Upper lobe of left lung (tissue), 6 donors: ENCODE results near the gene DDX59. TPM values are rescaled to one million over a fixed set of nuclear protein-coding genes. Genes with fewer than 3 reads are reported as not detected.

Experiments
- ATAC-seq, 2 donors: fragments of 200-7000 bp; cut with Tn5 transposase; one replicate each; pipeline ENCODE4 v1.9.1; 2022; ENCODE audit warnings: mild to moderate bottlenecking in 2 of 2, moderate library complexity in 2 of 2; ENCODE audit not compliant: low FRiP score in 2 of 2
- DNase-seq, 2 donors: peaks; one replicate each; pipeline ENCODE4 v3.0.0-alpha.2; 2019 to 2020
- H3K27ac ChIP-seq, 4 donors: fragments of 200-600 bp; sonication (generic); one replicate each; pipeline ENCODE4 v1.5.1; 2016 to 2019
- H3K27me3 ChIP-seq, 4 donors: fragments of 200-600 bp; sonication (generic); one replicate each; pipeline ENCODE4 v1.5.1; 2017 to 2019
- H3K36me3 ChIP-seq, 4 donors: fragments of 200-600 bp; sonication (generic); one replicate each; pipeline ENCODE4 v1.5.1; 2016 to 2019
- H3K4me1 ChIP-seq, 4 donors: fragments of 200-600 bp; sonication (generic); one replicate each; pipeline ENCODE4 v1.5.1; 2018 to 2019
- H3K4me3 ChIP-seq, 4 donors: fragments of 200-600 bp; sonication (generic); one replicate each; pipeline ENCODE4 v1.5.1; 2017 to 2019; ENCODE audit warnings: mild to moderate bottlenecking in 2 of 4, moderate library complexity in 1 of 4
- H3K9me3 ChIP-seq, 4 donors: fragments of 200-600 bp; sonication (generic); one replicate each; pipeline ENCODE4 v1.5.1; 2018 to 2019
- CTCF ChIP-seq, 6 experiments: fragments of 450-650 bp in 4 of 6; fragments of 200-600 bp in 2 of 6; sonication (generic) in 2 of 6; IDR thresholded peaks; one replicate each; pipeline ENCODE4 v1.5.1; 2016 to 2019; ENCODE audit warnings: antibody characterized with exemption in 6 of 6
- EP300 ChIP-seq, 4 donors: sonication (generic); formaldehyde crosslinking; IDR thresholded peaks; one replicate each; pipeline ENCODE4 v1.5.1; 2017; ENCODE audit warnings: antibody characterized with exemption in 4 of 4, control low read depth in 2 of 4
- POLR2A ChIP-seq, 4 donors: fragments of 450-650 bp; IDR thresholded peaks; one replicate each; pipeline ENCODE4 v1.5.1; 2016 to 2017; ENCODE audit warnings: antibody characterized with exemption in 4 of 4, mild to moderate bottlenecking in 2 of 4
- POLR2AphosphoS5 ChIP-seq, 2 donors: sonication (generic); formaldehyde crosslinking; IDR thresholded peaks; one replicate each; pipeline ENCODE4 v1.5.1; 2017; ENCODE audit warnings: antibody characterized with exemption in 2 of 2
- WGBS, 2 donors: methylation state at CpG; one replicate each; pipeline ENCODE4 v1.1.5; 2017 to 2018; 5-methylcytosine and 5-hydroxymethylcytosine counted together
- total RNA-seq, 6 donors: library from RNA; depleted of rRNA in 4 of 6; stranded (reverse); fragments of >200 nt in 4 of 6; gene quantifications; one replicate each; pipeline versions ENCODE4 v1.1.0 to v1.2.1, GENCODE V29; 2016 to 2021
- donor health status: DM: no; HTN: no; CAD: no; lungs with moderate emphysema.
- donor health status: DM: no; HTN: yes; CAD: no; lungs with severe emphysema.

The DDX59 gene
- 10 to 100 TPM; 18.4 to 35.6 (median 22.5) TPM for total RNA-seq

GRCh38 chr1:200669314-200670241 is at the start of gene DDX59:
DDX59 (minus strand) TSS chr1:200669907; CDS start chr1:200666740, 3,167 bp downstream.
- Histone ChIP-seq H3K4me3 (peak within 1 kb of the TSS; percentile 67 to 82 (median 70)), H3K4me1 (peaks cover 16 to 23% (median 19%) of the 10 kb centered on the region in 4 donors), H3K27ac (peak within 1 kb of the TSS; percentile 99 to 100 (median 99)), H3K27me3 (no peaks in the 10 kb centered on the region), H3K36me3 (peaks cover 0 to 11% (median 0%) of the 10 kb centered on the region in 4 donors), H3K9me3 (no peaks in the 10 kb centered on the region)
- TF ChIP-seq EP300 (IDR thresholded peaks at IDR 0.05) (peak in 3 of 4 donors; percentile 66 to 95 (median 86)), CTCF (IDR thresholded peaks at IDR 0.05) (peak in 1 of 6 experiments; percentile 19), POLR2AphosphoS5 (IDR thresholded peaks at IDR 0.05) (peak; percentile 96 to 97), POLR2A (IDR thresholded peaks at IDR 0.05) (peak; percentile 80 to 98 (median 94))
- ATAC-seq (peak; percentile 97 to 98), DNase-seq (peak; percentile 97 to 99)
- 0% methylated on average over 35 to 72 of the region's 91 CpGs for WGBS, 2 donors

GRCh38 chr1:200714504-200715187 is 44.9 kb upstream of the DDX59 start:
- H3K4me3 ChIP-seq = no peak overlapping the region
- no peaks in the 10 kb centered on the region for H3K4me1 ChIP-seq
- 84 to 96% methylated on average over 2 of the region's 2 CpGs for WGBS, 2 donors
- no peak overlapping the region for H3K27ac ChIP-seq
- no peaks in the 10 kb centered on the region for H3K36me3 ChIP-seq
- TF ChIP-seq POLR2A (IDR thresholded peaks at IDR 0.05) = no peak
- H3K27me3 ChIP-seq = no peaks in the 10 kb centered on the region
- no peak for ATAC-seq
- no peak for DNase-seq
- no peaks in the 10 kb centered on the region for H3K9me3 ChIP-seq

- DNase-seq = no peak
- 77 to 87% methylated on average over 2 of the region's 2 CpGs for WGBS, 2 donors
- Histone ChIP-seq H3K27me3 (no peaks in the 10 kb centered on the region), H3K9me3 (no peaks in the 10 kb centered on the region), H3K4me1 (no peaks in the 10 kb centered on the region), H3K4me3 (no peak overlapping the region), H3K36me3 (no peaks in the 10 kb centered on the region), H3K27ac (no peak overlapping the region)
- no peak for ATAC-seq
- TF ChIP-seq CTCF (IDR thresholded peaks at IDR 0.05) (no peak), EP300 (IDR thresholded peaks at IDR 0.05) (no peak), POLR2AphosphoS5 (IDR thresholded peaks at IDR 0.05) (no peak), POLR2A (IDR thresholded peaks at IDR 0.05) (no peak)
Measured at GRCh38 chr1:200710166-200710565, 40.5 kb upstream of the DDX59 start.

- Histone ChIP-seq H3K27me3 (no peaks in the 10 kb centered on the region), H3K9me3 (no peaks in the 10 kb centered on the region), H3K36me3 (no peaks in the 10 kb centered on the region), H3K4me1 (no peaks in the 10 kb centered on the region), H3K27ac (no peak overlapping the region), H3K4me3 (no peak overlapping the region)
- TF ChIP-seq POLR2AphosphoS5 (IDR thresholded peaks at IDR 0.05) (no peak), EP300 (IDR thresholded peaks at IDR 0.05) (no peak), POLR2A (IDR thresholded peaks at IDR 0.05) (no peak), CTCF (IDR thresholded peaks at IDR 0.05) (no peak)
- ATAC-seq = no peak
- 90 to 100% methylated on average over 1 of the region's 1 CpG for WGBS, 2 donors
- DNase-seq = no peak
Measured at GRCh38 chr1:200708769-200709168, 39.1 kb upstream of the DDX59 start.

- H3K27ac ChIP-seq = no peak overlapping the region
- TF ChIP-seq EP300 (IDR thresholded peaks at IDR 0.05) = no peak
- TF ChIP-seq POLR2AphosphoS5 (IDR thresholded peaks at IDR 0.05) = no peak
- TF ChIP-seq CTCF (IDR thresholded peaks at IDR 0.05) = no peak
- TF ChIP-seq POLR2A (IDR thresholded peaks at IDR 0.05) = no peak
- H3K4me1 ChIP-seq = no peaks in the 10 kb centered on the region
- no peaks in the 10 kb centered on the region for H3K9me3 ChIP-seq
- H3K4me3 ChIP-seq = no peak overlapping the region
- no peak for ATAC-seq
- H3K36me3 ChIP-seq = no peaks in the 10 kb centered on the region
- DNase-seq = no peak
- no peaks in the 10 kb centered on the region for H3K27me3 ChIP-seq
Measured at GRCh38 chr1:200708161-200708560, 38.5 kb upstream of the DDX59 start.
